Testis (tissue), 3 donors: ENCODE results near the gene JAKMIP3. TPM values are rescaled to one million over a fixed set of nuclear protein-coding genes. Genes with fewer than 3 reads are reported as not detected.

Experiments
- DNase-seq: peaks from one replicate; pipeline ENCODE4 v3.0.0-alpha.2; 2019
- H3K27ac ChIP-seq, 2 donors: fragments of 200-600 bp; sonication (generic); one replicate each; pipeline ENCODE4 v1.5.1; 2019
- H3K27me3 ChIP-seq: fragments of 200-600 bp; sonication (generic); one replicate; pipeline ENCODE4 v1.5.1; 2019
- H3K36me3 ChIP-seq: fragments of 200-600 bp; sonication (generic); one replicate; pipeline ENCODE4 v1.5.1; 2017; ENCODE audit warnings: low read depth; ENCODE audit errors: missing control alignments
- H3K4me1 ChIP-seq: fragments of 200-600 bp; sonication (generic); one replicate; pipeline ENCODE4 v1.5.1; 2019
- H3K4me3 ChIP-seq, 2 donors: fragments of 200-600 bp; sonication (generic); one replicate each; pipeline ENCODE4 v1.5.1; 2017 to 2019
- H3K9me3 ChIP-seq: fragments of 200-600 bp; sonication (generic); one replicate; pipeline ENCODE4 v1.5.1; 2017
- CTCF ChIP-seq, 3 experiments: fragments of 450-650 bp in 2 of 3; fragments of 200-600 bp in 1 of 3; sonication (generic) in 1 of 3; IDR thresholded peaks; one replicate each; pipeline ENCODE4 v1.5.1; 2016 to 2019; ENCODE audit warnings: antibody characterized with exemption in 3 of 3, mild to moderate bottlenecking in 2 of 3, moderate library complexity in 1 of 3
- POLR2A ChIP-seq: fragments of 450-650 bp; IDR thresholded peaks from one replicate; pipeline ENCODE4 v1.6.1; 2017; ENCODE audit warnings: antibody characterized with exemption, mild to moderate bottlenecking, moderate library complexity
- WGBS, 2 donors: methylation state at CpG; one replicate each; pipeline ENCODE4 v1.1.5; 2018; 5-methylcytosine and 5-hydroxymethylcytosine counted together
- intact Hi-C: fragments of 100-400 bp; cut with DNase I; formaldehyde crosslinking; loops from one replicate; pipeline ENCODE4 v1.15.1; 2023; ENCODE audit warnings: low total_unique reads
- polyA plus RNA-seq: library from polyadenylated mRNA; stranded (reverse); fragments of 350-450 nt; fragmentation: Illumina TruSeq; extraction: RNeasy Lipid Tissue Mini Kit (QIAGEN cat#74804); gene quantifications from one replicate; pipeline ENCODE4 v1.2.3, GENCODE V29; 2014; ENCODE audit warnings: low read depth, low replicate concordance; ENCODE audit not compliant: insufficient read depth
- total RNA-seq, 2 donors: library from RNA; depleted of rRNA; stranded (reverse); fragments of >200 nt; gene quantifications; one replicate each; pipeline ENCODE4 v1.2.3, GENCODE V29; 2016

JAKMIP3 gene
- total and polyA plus RNA-seq, 3 donors from 2014 or later = 1.3 to 4.6 (median 3.3) TPM

GRCh38 chr10:132047575-132048293 lies 18.0 kb upstream of the JAKMIP3 start:
- TF ChIP-seq POLR2A (no peak), CTCF (IDR thresholded peaks at IDR 0.05) (no peak)
- peaks cover 3% of the 10 kb centered on the region for H3K4me1 ChIP-seq
- H3K36me3 ChIP-seq = no peaks in the 10 kb centered on the region
- H3K4me3 ChIP-seq = no peak overlapping the region
- no peaks in the 10 kb centered on the region for H3K9me3 ChIP-seq
- WGBS, 2 donors = 61 to 70% methylated on average over 22 to 34 of the region's 42 CpGs
- no peak for DNase-seq
- intact Hi-C loops = no loop called here
- no peaks in the 10 kb centered on the region for H3K27me3 ChIP-seq
- H3K27ac ChIP-seq = no peak overlapping the region

DNA sequence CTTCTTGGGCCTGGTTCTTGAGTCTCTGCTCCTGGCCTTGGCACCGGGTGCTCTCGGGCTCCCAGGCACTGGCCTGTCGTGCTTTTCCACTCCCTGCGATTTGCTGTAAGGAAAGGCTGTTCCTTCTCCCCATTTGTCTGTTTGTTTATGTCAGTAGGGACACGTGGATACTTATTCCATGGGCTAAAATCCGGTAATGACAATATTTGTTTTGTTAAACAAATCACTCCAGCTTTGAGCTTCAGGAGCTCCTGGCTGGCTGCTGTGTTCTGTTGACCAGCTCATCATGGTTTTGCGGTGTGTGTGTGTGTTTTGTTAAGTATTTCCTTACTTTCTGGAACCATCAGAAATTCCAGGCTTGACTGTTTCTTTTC lies 17.5 kb upstream of the JAKMIP3 start:
- H3K4me1 ChIP-seq = peaks cover 3% of the 10 kb centered on the region
- intact Hi-C loops = no loop called here
- no peak overlapping the region for H3K27ac ChIP-seq
- no peaks in the 10 kb centered on the region for H3K27me3 ChIP-seq
- WGBS, 2 donors = 45 to 70% methylated on average over 7 of the region's 7 CpGs
- TF ChIP-seq POLR2A (no peak), CTCF (IDR thresholded peaks at IDR 0.05) (no peak)
- no peak for DNase-seq
- no peaks in the 10 kb centered on the region for H3K9me3 ChIP-seq
- no peak overlapping the region for H3K4me3 ChIP-seq
- no peaks in the 10 kb centered on the region for H3K36me3 ChIP-seq

- intact Hi-C loops = no loop called here
- Histone ChIP-seq H3K27me3 (no peaks in the 10 kb centered on the region), H3K4me3 (no peak overlapping the region), H3K4me1 (peaks cover 3% of the 10 kb centered on the region), H3K9me3 (no peaks in the 10 kb centered on the region), H3K27ac (no peak overlapping the region), H3K36me3 (no peaks in the 10 kb centered on the region)
- no peak for TF ChIP-seq CTCF (IDR thresholded peaks at IDR 0.05)
- TF ChIP-seq POLR2A = no peak
- DNase-seq = no peak
- 82 to 85% methylated on average over 11 of the region's 11 CpGs for WGBS, 2 donors
Measured at GRCh38 chr10:132050191-132050590, 15.6 kb upstream of the JAKMIP3 start.

DNA sequence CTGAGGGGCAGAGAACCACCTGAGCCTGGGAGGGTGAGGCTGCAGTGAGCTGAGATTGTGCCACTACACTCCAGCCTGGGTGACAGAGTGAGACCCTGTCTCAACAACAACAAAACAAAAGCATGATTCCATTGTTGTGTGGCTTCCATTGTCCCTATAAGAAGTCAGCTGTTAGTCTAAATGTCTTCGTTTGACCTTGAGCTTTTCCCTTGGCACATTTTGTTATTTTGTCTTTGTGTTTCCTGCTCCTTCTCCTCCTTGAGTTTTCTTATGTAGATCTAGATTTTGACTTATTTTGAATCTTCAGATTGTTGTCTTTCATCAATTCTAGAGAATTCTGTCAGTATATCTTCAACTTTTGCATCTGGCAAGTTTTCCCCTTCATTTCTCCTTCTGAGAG lies 13.6 kb upstream of the JAKMIP3 start:
- TF ChIP-seq POLR2A = no peak
- TF ChIP-seq CTCF (IDR thresholded peaks at IDR 0.05) = no peak

DNA sequence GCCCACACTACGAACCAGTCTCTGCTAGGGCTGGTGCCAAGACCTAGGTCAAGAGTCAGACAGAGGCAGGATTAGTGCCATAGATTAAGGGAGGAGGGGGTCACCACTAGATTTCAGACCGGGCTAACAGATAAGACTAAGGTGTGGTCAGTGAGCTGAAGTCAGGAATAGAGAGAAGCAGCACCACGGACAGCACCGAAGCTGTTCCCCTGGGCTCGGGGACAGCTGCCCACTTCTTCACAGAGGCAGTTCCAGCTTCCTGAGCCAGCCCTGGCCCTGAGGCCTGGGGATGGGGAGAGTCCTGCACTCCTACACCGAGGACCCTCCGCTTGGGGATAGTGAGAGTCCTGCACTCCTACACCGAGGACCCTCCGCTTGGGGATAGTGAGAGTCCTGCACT lies 11.2 kb upstream of the JAKMIP3 start:
- WGBS, 2 donors = 52 to 54% methylated on average over 4 to 9 of the region's 9 CpGs
- Histone ChIP-seq H3K4me3 (no peak overlapping the region), H3K4me1 (no peaks in the 10 kb centered on the region), H3K27me3 (no peaks in the 10 kb centered on the region), H3K9me3 (no peaks in the 10 kb centered on the region), H3K36me3 (no peaks in the 10 kb centered on the region), H3K27ac (no peak overlapping the region)
- intact Hi-C loops = no loop called here
- TF ChIP-seq CTCF (IDR thresholded peaks at IDR 0.05) = no peak
- no peak for TF ChIP-seq POLR2A
- DNase-seq = no peak

More for the DNA sequence above, 13.6 kb upstream of the JAKMIP3 start:
- Histone ChIP-seq H3K4me3 (no peak overlapping the region), H3K27ac (no peak overlapping the region), H3K36me3 (no peaks in the 10 kb centered on the region), H3K4me1 (peaks cover 3% of the 10 kb centered on the region), H3K27me3 (no peaks in the 10 kb centered on the region), H3K9me3 (no peaks in the 10 kb centered on the region)
- intact Hi-C loops = no loop called here
- 46 to 100% methylated on average over 1 of the region's 1 CpG for WGBS, 2 donors
- no peak for DNase-seq
